GM12801 (cell line): ENCODE data around the gene SAA2.

Source experiments
- TF ChIP-seq, protein P1 (sequence below): IDR thresholded peaks from one replicate; pipeline ENCODE4 v1.5.1; 2011; ENCODE audit warnings: control low read depth; ENCODE audit not compliant: insufficient read length; ENCODE audit errors: extremely low read depth

The SAA2 gene

GRCh38 chr11:18222814-18223421 lies 25.6 kb downstream of the SAA2 start:
- TF ChIP-seq, protein P1, sequence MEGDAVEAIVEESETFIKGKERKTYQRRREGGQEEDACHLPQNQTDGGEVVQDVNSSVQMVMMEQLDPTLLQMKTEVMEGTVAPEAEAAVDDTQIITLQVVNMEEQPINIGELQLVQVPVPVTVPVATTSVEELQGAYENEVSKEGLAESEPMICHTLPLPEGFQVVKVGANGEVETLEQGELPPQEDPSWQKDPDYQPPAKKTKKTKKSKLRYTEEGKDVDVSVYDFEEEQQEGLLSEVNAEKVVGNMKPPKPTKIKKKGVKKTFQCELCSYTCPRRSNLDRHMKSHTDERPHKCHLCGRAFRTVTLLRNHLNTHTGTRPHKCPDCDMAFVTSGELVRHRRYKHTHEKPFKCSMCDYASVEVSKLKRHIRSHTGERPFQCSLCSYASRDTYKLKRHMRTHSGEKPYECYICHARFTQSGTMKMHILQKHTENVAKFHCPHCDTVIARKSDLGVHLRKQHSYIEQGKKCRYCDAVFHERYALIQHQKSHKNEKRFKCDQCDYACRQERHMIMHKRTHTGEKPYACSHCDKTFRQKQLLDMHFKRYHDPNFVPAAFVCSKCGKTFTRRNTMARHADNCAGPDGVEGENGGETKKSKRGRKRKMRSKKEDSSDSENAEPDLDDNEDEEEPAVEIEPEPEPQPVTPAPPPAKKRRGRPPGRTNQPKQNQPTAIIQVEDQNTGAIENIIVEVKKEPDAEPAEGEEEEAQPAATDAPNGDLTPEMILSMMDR = no peak

GRCh38 chr11:18221274-18221876 lies 27.1 kb downstream of the SAA2 start:
- TF ChIP-seq, protein P1 = no peak

DNA sequence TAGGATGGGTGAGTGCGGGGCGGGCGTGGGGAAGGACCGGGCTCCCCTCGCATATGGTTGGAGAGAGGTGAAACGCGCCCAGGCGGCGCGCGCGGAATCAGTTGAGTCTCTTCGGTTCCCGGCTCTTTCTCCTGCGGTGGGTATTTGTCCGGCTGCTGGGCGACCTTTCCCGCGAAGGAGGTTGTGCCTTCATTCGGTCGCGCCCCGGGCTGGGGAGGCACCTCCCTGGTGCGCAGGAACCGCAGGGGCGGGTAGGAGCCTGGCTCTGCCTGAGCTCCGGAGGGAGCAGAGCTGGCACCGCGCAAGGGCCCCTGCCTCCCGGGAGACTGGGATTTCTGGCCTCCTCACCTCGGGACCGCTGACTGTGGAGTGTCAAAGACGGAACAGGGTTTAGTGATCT lies 39.4 kb downstream of the SAA2 start:
- TF ChIP-seq, protein P1 = no peak

GRCh38 chr11:18204771-18205170 lies 43.7 kb downstream of the SAA2 start:
- TF ChIP-seq, protein P1 = no peak

- TF ChIP-seq, protein P1 = no peak
Observed at GRCh38 chr11:18204220-18204619, 44.2 kb downstream of the SAA2 start.

DNA sequence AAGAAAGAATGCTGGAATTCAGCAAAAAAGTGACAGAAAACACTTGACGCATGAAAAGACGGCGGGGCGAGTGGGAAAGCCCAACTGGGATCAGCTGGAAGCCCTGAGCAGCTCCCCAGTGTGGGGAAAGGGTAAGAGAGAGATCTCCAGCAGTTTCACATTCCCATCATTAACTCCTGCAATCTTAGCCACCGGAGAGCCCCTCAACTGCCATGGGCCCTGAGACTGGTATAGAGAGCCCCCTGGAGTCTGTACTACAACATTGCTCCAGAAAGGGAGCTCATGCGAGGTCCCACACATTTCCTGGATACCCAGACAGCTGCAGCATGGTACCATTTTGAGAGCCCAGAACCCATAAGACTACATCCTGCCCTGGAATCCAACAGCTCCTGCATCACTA lies 44.7 kb downstream of the SAA2 start:
- TF ChIP-seq, protein P1 = no peak

- TF ChIP-seq, protein P1 = no peak
Observed at GRCh38 chr11:18196532-18196931, 51.9 kb downstream of the SAA2 start.
